Globus pallidus (tissue), 1 donor: Measurements from ENCODE around the gene GAL3ST3.

Experiments
- DNase-seq: peaks from one replicate; pipeline ENCODE4 v3.0.0-alpha.2; 2015; ENCODE audit warnings: low spot score

GAL3ST3 gene

DNA sequence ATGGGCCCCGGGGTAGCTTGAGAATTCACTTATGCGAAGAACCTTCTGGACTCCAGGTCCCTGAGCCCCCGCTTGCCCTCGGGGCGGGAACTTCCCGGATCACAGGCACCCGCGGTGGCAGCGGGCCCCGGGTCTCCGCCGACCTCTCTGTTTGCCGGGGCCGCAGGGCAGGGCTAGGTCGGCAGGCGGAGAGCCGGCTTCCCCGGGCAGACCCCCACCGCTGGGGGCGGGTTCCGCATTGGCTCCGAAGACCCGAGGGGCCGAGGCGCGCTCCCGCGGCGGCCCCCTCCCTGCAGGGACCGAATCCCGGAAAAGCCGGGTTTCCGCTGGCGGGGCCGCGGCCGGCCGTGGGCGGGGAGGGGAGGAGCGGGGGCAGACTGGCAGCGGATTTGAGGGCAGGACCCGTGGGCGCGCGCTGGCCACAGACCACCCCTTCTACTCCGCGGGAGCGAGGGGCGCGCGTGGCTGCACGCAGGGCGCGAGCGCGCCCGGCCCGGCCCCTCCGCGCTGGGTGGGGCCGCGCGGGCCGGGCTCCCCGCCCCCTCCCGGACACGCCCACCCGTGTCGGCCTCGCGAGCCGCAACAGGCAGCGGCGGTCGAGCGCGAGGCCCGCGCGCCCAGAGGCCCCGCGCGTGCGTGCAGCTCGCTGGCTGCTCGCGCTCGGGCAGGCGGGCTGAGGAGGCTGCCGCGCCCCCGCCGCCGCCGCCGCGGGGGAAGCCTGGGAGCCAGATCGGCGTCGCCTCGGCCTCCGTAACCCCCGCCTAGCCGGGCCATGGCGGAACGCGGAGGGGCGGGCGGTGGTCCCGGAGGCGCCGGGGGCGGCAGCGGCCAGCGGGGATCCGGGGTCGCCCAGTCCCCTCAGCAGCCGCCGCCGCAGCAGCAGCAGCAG is 21.0 kb upstream of the GAL3ST3 start, which contains the start of gene PACS1:
PACS1 (plus strand) TSS at position 558 of the 889 bp plus-strand sequence; CDS start at position 773, 215 bp downstream.
- DNase-seq = peak; percentile 70

- peak; percentile 54 for DNase-seq
These were observed 20.2 kb upstream of the GAL3ST3 start for GRCh38 chr11:66068923-66069714.

GRCh38 chr11:66068154-66068821 is 19.3 kb upstream of the GAL3ST3 start:
- DNase-seq = peak; percentile 54

DNA sequence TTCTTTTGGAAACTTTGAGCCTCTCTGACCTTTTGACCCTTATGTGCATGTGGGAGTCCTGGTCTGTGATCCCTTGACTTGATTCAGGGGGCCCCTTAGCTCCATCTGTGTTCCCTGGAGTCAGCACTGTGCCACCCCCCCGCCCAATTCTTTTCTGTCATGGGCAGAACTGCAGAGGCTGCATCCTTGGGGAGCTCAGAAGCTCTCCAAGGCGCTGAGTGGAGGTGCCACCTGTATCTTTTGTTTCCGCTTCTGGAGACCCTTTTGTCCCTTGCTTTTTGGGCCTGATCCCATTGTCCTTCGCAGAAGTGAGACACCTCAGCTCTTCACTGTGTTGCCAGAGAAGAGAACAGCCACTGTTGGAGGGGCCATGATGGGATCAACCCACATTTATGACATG is 18.7 kb upstream of the GAL3ST3 start:
- no peak for DNase-seq

- no peak for DNase-seq
These were observed 17.8 kb upstream of the GAL3ST3 start for GRCh38 chr11:66066751-66067150.

GRCh38 chr11:66064571-66064970 is 15.6 kb upstream of the GAL3ST3 start:
- no peak for DNase-seq

DNA sequence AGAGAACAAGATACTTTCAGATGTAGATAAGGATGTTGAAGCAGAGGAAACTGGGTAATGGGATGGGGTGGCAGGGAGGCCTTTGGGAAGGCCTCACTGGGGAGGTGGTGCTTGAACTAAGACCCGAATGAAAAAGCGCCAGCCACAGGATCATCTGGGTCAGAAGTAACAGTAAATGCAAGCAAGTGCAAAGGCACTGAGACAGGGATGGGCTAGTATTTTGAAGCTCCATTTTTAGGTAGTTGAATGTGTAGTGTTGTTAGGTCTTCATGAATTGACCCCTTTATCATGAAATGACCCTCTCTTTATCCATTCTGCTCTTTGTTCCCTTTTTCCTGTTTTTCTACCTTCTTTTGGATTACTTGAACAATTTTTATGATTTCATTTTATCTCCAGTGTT is 14.9 kb upstream of the GAL3ST3 start:
- DNase-seq = no peak

DNA sequence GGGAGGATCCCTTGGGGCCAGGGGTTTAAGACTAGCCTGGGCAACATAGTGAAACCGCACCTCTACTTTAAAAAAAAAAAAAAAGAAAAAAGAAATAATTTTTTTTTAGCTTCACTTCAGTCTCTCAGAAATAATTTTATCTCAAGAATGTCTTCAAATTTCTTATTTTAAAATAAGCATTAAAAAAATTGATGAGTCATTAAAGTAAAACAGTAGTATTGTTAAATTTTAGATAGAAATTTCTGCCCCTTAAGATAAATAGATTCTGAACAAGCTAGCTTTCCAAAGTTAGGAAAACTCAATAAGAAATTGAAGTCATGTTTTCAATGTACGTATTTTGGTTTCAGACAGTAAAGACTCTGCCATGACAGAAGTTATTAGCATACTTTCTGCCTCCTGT is 13.4 kb upstream of the GAL3ST3 start:
- DNase-seq = no peak

GRCh38 chr11:66061268-66061667 is 12.3 kb upstream of the GAL3ST3 start:
- no peak for DNase-seq

GRCh38 chr11:66059966-66060680 is 11.2 kb upstream of the GAL3ST3 start:
- DNase-seq = no peak

DNA sequence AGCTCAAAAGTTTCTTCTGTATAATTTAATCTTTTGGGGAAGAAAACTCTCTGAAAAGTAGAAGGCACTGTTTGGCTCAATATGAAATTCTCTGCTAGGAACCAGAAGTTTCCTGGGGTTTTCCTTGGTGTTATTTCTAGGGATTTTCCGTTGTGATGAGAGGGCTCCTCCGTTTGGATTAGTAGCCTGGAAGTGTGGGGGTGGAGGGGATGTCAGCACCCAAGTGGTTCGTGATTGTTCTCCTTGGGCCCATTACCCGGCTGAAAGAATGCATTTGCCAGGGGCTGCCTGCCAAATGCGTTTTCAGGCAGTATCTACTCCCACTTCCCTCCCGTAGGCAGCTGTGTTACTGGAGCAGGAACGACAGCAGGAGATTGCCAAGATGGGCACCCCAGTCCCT is 7.5 kb upstream of the GAL3ST3 start:
- DNase-seq = no peak

DNA sequence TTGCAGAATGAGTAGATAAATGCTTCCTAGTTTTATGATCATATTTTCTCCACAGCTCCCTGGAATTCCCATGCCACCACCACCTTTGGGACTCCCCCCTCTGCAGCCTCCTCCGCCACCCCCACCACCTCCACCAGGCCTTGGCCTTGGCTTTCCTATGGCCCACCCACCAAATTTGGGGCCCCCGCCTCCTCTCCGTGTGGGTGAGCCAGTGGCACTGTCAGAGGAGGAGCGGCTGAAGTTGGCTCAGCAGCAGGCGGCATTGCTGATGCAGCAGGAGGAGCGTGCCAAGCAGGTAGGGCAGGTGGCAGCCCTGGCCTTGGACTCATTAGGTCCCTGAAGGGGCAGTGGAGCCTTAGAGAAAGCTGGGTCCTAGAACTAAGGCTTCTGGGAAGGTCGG is 6.1 kb upstream of the GAL3ST3 start:
- DNase-seq = no peak

DNA sequence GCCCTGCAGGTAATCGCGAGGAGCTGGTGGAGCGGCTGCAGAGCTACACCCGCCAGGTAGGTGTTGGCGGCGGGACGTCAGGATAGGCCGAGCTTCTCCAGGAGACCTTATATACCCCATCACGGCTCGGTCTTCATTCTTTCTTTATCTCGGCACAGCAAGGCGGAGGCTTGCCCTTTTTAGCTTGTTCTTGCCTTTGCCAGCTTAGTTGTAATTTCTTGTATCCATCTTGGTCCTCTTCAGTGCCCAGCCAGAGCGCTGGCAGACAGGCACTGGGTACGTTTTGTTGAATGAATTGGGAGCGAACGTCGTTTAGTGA is 3.7 kb upstream of the GAL3ST3 start:
- DNase-seq = no peak

DNA sequence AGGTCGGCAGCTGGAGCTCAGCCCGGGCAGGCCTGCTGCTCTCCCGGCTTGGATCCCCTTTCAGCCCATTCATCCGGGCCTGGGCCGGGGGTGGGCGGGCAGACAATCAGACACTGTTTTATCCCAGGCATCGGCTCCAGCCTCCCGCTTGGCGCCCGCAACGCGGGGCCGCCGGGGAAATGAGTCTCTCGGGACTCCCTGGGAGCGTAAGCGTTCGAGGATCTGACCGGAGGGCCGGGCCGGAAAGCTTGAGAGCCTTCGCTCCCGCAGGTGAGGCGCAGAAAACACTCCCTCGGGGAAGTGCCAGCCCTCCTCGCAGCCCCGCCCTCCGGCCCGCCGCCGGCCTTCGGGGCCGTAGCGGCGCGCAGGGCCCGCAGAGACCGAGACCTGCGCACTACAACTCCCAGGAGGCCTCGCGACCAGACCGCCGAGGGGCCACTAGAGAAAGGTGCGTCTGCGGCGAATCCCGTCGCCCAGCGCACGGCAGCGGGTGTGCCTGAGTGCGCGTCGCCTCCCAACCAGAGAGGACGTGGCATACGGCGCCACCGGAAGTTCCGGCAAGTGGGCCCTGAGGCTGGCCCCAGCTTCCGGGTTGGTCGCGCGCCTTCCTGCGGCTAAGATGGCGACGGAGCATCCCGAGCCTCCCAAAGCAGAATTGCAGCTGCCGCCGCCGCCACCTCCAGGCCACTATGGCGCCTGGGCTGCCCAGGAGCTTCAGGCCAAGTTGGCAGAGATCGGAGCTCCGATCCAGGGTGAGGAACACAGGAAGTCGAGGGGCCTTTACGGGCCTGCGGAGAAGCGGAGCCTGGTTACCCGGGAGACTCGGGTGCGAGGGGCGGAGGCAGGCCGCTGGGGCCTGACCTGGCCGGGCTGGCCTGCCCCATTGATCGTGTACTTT is 3.1 kb upstream of the GAL3ST3 start, which contains the start of gene SF3B2:
SF3B2 (plus strand) TSS at position 599 of the 898 bp plus-strand sequence; CDS start at position 620, 21 bp downstream.
- peak; percentile 99 for DNase-seq

- no peak for DNase-seq
These were observed 2.4 kb upstream of the GAL3ST3 start for GRCh38 chr11:66051371-66051765.

DNA sequence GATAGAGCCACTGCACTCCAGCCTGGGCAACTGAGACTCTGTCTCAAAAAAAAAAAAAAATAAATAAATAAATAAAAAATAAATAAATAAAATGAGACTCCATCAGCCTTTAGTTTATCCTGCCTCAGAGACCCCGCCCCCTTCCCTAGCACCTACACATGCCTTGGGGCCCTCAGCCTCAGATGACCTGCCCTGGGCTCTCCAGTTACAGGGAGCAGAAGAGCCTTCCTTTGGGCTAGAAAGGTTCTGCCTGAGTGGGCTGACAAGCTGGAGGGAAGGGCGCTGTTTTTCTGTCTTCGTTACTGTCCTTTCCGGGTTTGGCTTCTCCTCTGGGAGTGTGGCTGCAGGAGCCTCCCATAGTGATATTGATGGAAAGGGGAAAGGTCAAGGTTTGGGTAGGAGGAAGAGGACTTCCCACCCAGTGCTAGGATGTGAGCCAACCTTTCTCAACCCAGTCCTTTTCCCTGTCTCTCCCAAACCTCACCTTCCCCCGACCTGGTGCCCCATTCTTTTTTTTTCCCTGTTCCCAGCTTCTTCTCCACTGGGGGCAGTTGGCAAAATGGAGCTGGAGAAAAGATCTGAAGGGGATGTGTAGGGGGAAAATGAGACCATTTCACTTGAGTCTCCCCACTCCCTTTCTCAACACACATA is 1.7 kb upstream of the GAL3ST3 start:
- no peak for DNase-seq

DNA sequence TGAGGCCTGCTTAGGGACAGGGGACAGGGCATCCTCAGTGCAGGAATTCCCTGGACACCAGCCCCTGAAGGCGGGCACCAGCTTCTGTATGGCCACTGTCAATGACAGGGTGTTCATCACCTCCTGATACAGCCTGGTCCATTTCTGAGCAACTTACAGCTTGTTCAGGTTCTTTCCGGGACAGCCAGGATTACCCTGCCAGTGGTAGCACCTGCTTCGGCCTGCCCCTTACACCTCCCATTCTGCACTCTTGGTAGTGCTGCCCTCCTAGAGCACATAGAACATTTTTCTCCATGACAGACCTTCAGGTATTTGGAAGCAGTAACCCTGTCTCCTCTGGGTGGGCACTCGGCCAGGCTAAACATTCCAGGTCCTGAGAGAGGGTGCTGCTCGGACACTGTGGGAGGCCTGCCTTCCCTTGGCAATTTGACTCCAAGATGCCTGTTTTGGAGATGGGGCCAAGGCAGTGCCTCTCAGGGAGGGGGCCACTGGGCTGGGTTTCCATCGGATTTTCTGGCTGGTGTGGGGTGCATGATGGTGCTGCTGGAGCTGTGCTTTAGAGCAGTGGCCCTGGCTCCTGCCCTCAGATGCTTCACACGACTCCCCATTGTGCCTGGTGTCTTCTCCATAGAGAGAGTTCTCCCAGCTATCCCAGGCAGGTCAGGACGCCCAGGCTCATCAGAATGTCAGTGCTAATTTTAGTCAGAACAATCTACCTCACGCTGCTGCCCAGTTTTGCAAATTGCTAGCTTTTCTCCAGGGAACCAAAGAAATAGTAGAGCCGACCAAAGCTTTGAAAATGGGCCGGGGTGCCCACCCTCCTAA is 1.2 kb downstream of the GAL3ST3 start:
- DNase-seq = no peak

DNA sequence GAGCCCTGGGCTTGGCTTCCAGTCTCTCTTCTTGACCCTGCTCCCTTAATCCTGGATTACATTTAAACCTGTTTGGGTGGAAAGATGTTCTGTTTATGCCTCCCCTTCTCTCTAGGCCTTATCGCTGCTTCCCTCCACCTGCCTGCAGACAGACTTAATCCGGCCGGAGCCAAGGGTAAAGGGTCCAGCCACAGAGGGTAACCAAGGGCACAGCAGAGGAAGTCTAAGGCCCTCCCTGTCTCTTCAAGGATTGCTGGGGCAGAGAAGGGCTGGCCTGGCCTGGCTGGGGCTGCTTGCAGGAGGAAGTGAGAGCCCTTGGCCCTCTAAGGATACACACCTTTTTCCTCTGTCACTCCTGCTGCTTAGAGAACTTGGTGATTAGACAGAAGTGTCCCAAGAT is 2.1 kb downstream of the GAL3ST3 start:
- DNase-seq = no peak

GRCh38 chr11:66045177-66045639 is 3.8 kb downstream of the GAL3ST3 start:
- DNase-seq = peak; percentile 75
